HepG2 (cell line): ENCODE data around the gene SPNS3. TPM values are rescaled to one million over a fixed set of nuclear protein-coding genes. Genes with fewer than 3 reads are reported as not detected.

Experiments
- CENPX ChIP-seq: sonication (generic); formaldehyde crosslinking; IDR thresholded peaks from 2 replicates; pipeline ENCODE4 v1.9.0; 2021; ENCODE audit warnings: mild to moderate bottlenecking, missing genetic modification reagents, moderate library complexity
- ELF3 ChIP-seq: IDR thresholded peaks from 2 replicates; pipeline ENCODE4 v1.6.1; 2016; ENCODE audit warnings: missing genetic modification reagents, missing compliant biosample characterization
- RAD21 ChIP-seq: fragments of 450-650 bp; formaldehyde crosslinking; IDR thresholded peaks from 2 replicates; pipeline ENCODE4 v1.5.0; 2020; ENCODE audit warnings: mild to moderate bottlenecking
- polyA plus RNA-seq, 8 experiments: library from polyadenylated mRNA; depleted of rRNA in 3 of 8; stranded (reverse) in 7 of 8; unstranded in 1 of 8; fragments of >200 nt; fragmentation: Illumina TruSeq in 4 of 8; extraction: Trizol in 4 of 8; gene quantifications; 2 replicates each; pipeline versions ENCODE4 v1.2.1 to v1.2.3, GENCODE V29; 2011 to 2016; ENCODE audit warnings: low read depth in 4 of 8, missing spikeins in 1 of 8, mixed read lengths in 1 of 8; ENCODE audit not compliant: insufficient read depth in 1 of 8
- total RNA-seq, 5 experiments: library from RNA; depleted of rRNA; stranded (reverse); fragments of >200 nt; fragmentation: Illumina TruSeq; extraction: Trizol; gene quantifications; 2 replicates each; pipeline ENCODE4 v1.2.3, GENCODE V29; 2016; ENCODE audit warnings: low read depth in 1 of 5
- TF ChIP-seq, protein P1 (sequence below), 2 experiments: fragments of 450-650 bp in 1 of 2; sonication (generic) in 1 of 2; formaldehyde crosslinking in 1 of 2; IDR thresholded peaks; 2 replicates each; pipeline versions ENCODE4 v1.6.1 to v1.8.0; 2016 to 2022; ENCODE audit warnings: antibody characterized with exemption in 1 of 2, mild to moderate bottlenecking in 1 of 2, missing genetic modification reagents in 1 of 2
- TF ChIP-seq, protein P2 (sequence below): sonication (generic); formaldehyde crosslinking; IDR thresholded peaks from 2 replicates; pipeline ENCODE4 v1.5.0; 2020; ENCODE audit warnings: mild to moderate bottlenecking, missing genetic modification reagents, borderline replicate concordance
- TF ChIP-seq, protein P3 (sequence below): sonication (generic); formaldehyde crosslinking; IDR thresholded peaks from 2 replicates; pipeline ENCODE4 v1.4.0; 2020; ENCODE audit warnings: missing genetic modification reagents, mild to moderate bottlenecking, borderline replicate concordance

SPNS3 gene
- total and polyA plus RNA-seq, 2 of the 13 experiments (the other 11 are each of a cell fraction or from before 2014, with no cell fraction given) = not detected

- TF ChIP-seq, protein P1, sequence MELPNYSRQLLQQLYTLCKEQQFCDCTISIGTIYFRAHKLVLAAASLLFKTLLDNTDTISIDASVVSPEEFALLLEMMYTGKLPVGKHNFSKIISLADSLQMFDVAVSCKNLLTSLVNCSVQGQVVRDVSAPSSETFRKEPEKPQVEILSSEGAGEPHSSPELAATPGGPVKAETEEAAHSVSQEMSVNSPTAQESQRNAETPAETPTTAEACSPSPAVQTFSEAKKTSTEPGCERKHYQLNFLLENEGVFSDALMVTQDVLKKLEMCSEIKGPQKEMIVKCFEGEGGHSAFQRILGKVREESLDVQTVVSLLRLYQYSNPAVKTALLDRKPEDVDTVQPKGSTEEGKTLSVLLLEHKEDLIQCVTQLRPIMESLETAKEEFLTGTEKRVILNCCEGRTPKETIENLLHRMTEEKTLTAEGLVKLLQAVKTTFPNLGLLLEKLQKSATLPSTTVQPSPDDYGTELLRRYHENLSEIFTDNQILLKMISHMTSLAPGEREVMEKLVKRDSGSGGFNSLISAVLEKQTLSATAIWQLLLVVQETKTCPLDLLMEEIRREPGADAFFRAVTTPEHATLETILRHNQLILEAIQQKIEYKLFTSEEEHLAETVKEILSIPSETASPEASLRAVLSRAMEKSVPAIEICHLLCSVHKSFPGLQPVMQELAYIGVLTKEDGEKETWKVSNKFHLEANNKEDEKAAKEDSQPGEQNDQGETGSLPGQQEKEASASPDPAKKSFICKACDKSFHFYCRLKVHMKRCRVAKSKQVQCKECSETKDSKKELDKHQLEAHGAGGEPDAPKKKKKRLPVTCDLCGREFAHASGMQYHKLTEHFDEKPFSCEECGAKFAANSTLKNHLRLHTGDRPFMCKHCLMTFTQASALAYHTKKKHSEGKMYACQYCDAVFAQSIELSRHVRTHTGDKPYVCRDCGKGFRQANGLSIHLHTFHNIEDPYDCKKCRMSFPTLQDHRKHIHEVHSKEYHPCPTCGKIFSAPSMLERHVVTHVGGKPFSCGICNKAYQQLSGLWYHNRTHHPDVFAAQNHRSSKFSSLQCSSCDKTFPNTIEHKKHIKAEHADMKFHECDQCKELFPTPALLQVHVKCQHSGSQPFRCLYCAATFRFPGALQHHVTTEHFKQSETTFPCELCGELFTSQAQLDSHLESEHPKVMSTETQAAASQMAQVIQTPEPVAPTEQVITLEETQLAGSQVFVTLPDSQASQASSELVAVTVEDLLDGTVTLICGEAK (IDR thresholded peaks at IDR 0.05) = no peak
- TF ChIP-seq, protein P1 (CRISPR knock-in tag; IDR thresholded peaks at IDR 0.05) = peak; percentile 67; the same call in 1 of the 2 replicates
- peak; percentile 84 for TF ChIP-seq ELF3 (CRISPR knock-in tag)
- TF ChIP-seq, protein P2, sequence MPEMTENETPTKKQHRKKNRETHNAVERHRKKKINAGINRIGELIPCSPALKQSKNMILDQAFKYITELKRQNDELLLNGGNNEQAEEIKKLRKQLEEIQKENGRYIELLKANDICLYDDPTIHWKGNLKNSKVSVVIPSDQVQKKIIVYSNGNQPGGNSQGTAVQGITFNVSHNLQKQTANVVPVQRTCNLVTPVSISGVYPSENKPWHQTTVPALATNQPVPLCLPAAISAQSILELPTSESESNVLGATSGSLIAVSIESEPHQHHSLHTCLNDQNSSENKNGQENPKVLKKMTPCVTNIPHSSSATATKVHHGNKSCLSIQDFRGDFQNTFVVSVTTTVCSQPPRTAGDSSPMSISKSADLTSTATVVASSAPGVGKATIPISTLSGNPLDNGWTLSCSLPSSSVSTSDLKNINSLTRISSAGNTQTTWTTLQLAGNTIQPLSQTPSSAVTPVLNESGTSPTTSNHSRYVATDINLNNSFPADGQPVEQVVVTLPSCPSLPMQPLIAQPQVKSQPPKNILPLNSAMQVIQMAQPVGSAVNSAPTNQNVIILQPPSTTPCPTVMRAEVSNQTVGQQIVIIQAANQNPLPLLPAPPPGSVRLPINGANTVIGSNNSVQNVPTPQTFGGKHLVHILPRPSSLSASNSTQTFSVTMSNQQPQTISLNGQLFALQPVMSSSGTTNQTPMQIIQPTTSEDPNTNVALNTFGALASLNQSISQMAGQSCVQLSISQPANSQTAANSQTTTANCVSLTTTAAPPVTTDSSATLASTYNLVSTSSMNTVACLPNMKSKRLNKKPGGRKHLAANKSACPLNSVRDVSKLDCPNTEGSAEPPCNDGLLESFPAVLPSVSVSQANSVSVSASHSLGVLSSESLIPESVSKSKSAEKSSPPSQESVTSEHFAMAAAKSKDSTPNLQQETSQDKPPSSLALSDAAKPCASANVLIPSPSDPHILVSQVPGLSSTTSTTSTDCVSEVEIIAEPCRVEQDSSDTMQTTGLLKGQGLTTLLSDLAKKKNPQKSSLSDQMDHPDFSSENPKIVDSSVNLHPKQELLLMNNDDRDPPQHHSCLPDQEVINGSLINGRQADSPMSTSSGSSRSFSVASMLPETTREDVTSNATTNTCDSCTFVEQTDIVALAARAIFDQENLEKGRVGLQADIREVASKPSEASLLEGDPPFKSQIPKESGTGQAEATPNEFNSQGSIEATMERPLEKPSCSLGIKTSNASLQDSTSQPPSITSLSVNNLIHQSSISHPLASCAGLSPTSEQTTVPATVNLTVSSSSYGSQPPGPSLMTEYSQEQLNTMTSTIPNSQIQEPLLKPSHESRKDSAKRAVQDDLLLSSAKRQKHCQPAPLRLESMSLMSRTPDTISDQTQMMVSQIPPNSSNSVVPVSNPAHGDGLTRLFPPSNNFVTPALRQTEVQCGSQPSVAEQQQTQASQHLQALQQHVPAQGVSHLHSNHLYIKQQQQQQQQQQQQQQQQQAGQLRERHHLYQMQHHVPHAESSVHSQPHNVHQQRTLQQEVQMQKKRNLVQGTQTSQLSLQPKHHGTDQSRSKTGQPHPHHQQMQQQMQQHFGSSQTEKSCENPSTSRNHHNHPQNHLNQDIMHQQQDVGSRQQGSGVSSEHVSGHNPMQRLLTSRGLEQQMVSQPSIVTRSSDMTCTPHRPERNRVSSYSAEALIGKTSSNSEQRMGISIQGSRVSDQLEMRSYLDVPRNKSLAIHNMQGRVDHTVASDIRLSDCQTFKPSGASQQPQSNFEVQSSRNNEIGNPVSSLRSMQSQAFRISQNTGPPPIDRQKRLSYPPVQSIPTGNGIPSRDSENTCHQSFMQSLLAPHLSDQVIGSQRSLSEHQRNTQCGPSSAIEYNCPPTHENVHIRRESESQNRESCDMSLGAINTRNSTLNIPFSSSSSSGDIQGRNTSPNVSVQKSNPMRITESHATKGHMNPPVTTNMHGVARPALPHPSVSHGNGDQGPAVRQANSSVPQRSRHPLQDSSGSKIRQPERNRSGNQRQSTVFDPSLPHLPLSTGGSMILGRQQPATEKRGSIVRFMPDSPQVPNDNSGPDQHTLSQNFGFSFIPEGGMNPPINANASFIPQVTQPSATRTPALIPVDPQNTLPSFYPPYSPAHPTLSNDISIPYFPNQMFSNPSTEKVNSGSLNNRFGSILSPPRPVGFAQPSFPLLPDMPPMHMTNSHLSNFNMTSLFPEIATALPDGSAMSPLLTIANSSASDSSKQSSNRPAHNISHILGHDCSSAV (CRISPR knock-in tag) = no peak
- 0 out of 2 replicates have a peak, but pooled peaks have one; percentile 15 for TF ChIP-seq RAD21
- TF ChIP-seq CENPX (CRISPR knock-in tag) = no peak
- TF ChIP-seq, protein P3, sequence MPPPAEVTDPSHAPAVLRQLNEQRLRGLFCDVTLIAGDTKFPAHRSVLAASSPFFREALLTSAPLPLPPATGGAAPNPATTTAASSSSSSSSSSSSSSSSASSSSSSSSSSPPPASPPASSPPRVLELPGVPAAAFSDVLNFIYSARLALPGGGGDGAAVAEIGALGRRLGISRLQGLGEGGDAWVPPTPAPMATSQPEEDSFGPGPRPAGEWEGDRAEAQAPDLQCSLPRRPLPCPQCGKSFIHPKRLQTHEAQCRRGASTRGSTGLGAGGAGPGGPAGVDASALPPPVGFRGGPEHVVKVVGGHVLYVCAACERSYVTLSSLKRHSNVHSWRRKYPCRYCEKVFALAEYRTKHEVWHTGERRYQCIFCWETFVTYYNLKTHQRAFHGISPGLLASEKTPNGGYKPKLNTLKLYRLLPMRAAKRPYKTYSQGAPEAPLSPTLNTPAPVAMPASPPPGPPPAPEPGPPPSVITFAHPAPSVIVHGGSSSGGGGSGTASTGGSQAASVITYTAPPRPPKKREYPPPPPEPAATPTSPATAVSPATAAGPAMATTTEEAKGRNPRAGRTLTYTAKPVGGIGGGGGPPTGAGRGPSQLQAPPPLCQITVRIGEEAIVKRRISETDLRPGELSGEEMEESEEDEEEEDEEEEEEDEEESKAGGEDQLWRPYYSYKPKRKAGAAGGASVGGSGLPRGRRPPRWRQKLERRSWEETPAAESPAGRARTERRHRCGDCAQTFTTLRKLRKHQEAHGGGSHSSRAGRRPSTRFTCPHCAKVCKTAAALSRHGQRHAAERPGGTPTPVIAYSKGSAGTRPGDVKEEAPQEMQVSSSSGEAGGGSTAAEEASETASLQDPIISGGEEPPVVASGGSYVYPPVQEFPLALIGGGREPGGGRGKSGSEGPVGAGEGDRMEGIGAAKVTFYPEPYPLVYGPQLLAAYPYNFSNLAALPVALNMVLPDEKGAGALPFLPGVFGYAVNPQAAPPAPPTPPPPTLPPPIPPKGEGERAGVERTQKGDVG (CRISPR knock-in tag) = no peak
Observed at GRCh38 chr17:4492721-4493561, 59.2 kb downstream of the SPNS3 start (continued).
